Neural progenitor cell (in vitro differentiated cells): Measurements from ENCODE around the gene TTPAL. TPM values are rescaled to one million over a fixed set of nuclear protein-coding genes. Genes with fewer than 3 reads are reported as not detected.
A peak's percentile ranks its signal among the peaks of the same experiment; 100 is the strongest.

Experiments used
- DNase-seq: peaks from one replicate; pipeline ENCODE4 v3.0.0-alpha.2; 2016; ENCODE audit warnings: low spot score
- H2AFZ ChIP-seq: fragments of 200-600 bp; sonication (generic); replicated peaks from 2 replicates; pipeline ENCODE4 v1.6.1; 2016; ENCODE audit warnings: antibody characterized with exemption
- H3F3A ChIP-seq: fragments of 200-600 bp; sonication (generic); 2 replicates; pipeline ENCODE4 v1.6.1; 2016; ENCODE audit warnings: antibody characterized with exemption, low read depth
- H3K27ac ChIP-seq: fragments of 200-600 bp; sonication (generic); 2 replicates; pipeline ENCODE4 v1.5.1; 2016; ENCODE audit warnings: mild to moderate bottlenecking
- H3K27me3 ChIP-seq: fragments of 200-600 bp; sonication (generic); 2 replicates; pipeline ENCODE4 v1.6.1; 2016; ENCODE audit warnings: mild to moderate bottlenecking, moderate library complexity
- H3K36me3 ChIP-seq: fragments of 200-600 bp; sonication (generic); 2 replicates; pipeline ENCODE4 v1.5.1; 2016
- H3K4me1 ChIP-seq: fragments of 200-600 bp; sonication (generic); 2 replicates; pipeline ENCODE4 v1.6.1; 2016; ENCODE audit warnings: mixed run types
- H3K4me2 ChIP-seq: fragments of 200-600 bp; sonication (generic); 2 replicates; pipeline ENCODE4 v1.6.1; 2016
- H3K4me3 ChIP-seq: fragments of 200-600 bp; sonication (generic); 2 replicates; pipeline ENCODE4 v1.5.1; 2016
- H3K79me2 ChIP-seq: fragments of 200-600 bp; sonication (generic); 2 replicates; pipeline ENCODE4 v1.6.1; 2016; ENCODE audit warnings: low read depth
- H3K9ac ChIP-seq: fragments of 200-600 bp; sonication (generic); 2 replicates; pipeline ENCODE4 v1.6.1; 2016
- H3K9me3 ChIP-seq: fragments of 200-600 bp; sonication (generic); 2 replicates; pipeline ENCODE4 v1.5.1; 2016; ENCODE audit warnings: low read depth
- H4K20me1 ChIP-seq: fragments of 200-600 bp; sonication (generic); 2 replicates; pipeline ENCODE4 v1.6.1; 2016; ENCODE audit warnings: low read depth
- H3K27ac Mint-ChIP-seq: 3 replicates; pipeline ENCODE4 v1.8.0; 2021; ENCODE audit warnings: mixed read lengths
- H3K27me3 Mint-ChIP-seq: 2 replicates; pipeline ENCODE4 v1.8.0; 2022; ENCODE audit warnings: low read depth, mild to moderate bottlenecking, inconsistent platforms, moderate library complexity, mixed read lengths; ENCODE audit not compliant: insufficient read depth
- H3K36me3 Mint-ChIP-seq: 3 replicates; pipeline ENCODE4 v1.8.0; 2021; ENCODE audit warnings: mixed read lengths
- H3K4me1 Mint-ChIP-seq: 3 replicates; pipeline ENCODE4 v1.8.0; 2021; ENCODE audit warnings: mixed read lengths
- H3K4me3 Mint-ChIP-seq: 3 replicates; pipeline ENCODE4 v1.8.0; 2021; ENCODE audit warnings: mild to moderate bottlenecking, moderate library complexity, mixed read lengths
- H3K9me3 Mint-ChIP-seq: 3 replicates; pipeline ENCODE4 v1.8.0; 2020; ENCODE audit warnings: mixed read lengths
- CTCF ChIP-seq: fragments of 200-600 bp; sonication (generic); IDR thresholded peaks from 2 replicates; pipeline ENCODE4 v1.5.1; 2017; ENCODE audit warnings: antibody characterized with exemption, mild to moderate bottlenecking
- EZH2 ChIP-seq: fragments of 200-600 bp; sonication (generic); IDR thresholded peaks from 2 replicates; pipeline ENCODE4 v1.6.1; 2017; ENCODE audit warnings: antibody characterized with exemption, mild to moderate bottlenecking, moderate library complexity
- EZH2phosphoT487 ChIP-seq: fragments of 200-600 bp; sonication (generic); IDR thresholded peaks from 2 replicates; pipeline ENCODE4 v1.6.1; 2017; ENCODE audit warnings: antibody characterized with exemption
- total RNA-seq: library from RNA; depleted of rRNA; stranded (reverse); fragments of >200 nt; gene quantifications from 2 replicates; pipeline ENCODE4 v1.2.3, GENCODE V29; 2015; ENCODE audit warnings: low replicate concordance

TTPAL gene, protein sequence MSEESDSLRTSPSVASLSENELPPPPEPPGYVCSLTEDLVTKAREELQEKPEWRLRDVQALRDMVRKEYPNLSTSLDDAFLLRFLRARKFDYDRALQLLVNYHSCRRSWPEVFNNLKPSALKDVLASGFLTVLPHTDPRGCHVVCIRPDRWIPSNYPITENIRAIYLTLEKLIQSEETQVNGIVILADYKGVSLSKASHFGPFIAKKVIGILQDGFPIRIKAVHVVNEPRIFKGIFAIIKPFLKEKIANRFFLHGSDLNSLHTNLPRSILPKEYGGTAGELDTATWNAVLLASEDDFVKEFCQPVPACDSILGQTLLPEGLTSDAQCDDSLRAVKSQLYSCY
- 7.8 and 9.8 TPM in 2 replicates for total RNA-seq

GRCh38 chr20:44475694-44476560 lies at the start of gene TTPAL:
Gene TTPAL (plus strand): TSS chr20:44475874. CDS start chr20:44480000, 4,126 bp downstream.
- no peaks in the 10 kb centered on the region for H3K4me1 ChIP-seq
- H3K36me3 Mint-ChIP-seq: peaks cover 2% of the 10 kb centered on the region
- no peaks in the 10 kb centered on the region for H3K36me3 ChIP-seq
- no peaks in the 10 kb centered on the region for H3K9me3 ChIP-seq
- peaks cover 6% of the 10 kb centered on the region for H3K27me3 Mint-ChIP-seq
- no peak for TF ChIP-seq EZH2phosphoT487
- TF ChIP-seq EZH2: no peak
- no peak for TF ChIP-seq CTCF
- DNase-seq: peak; percentile 96
- H3K4me2 ChIP-seq: peak within 1 kb of the TSS; percentile 86
- H3F3A ChIP-seq: no peaks in the 10 kb centered on the region
- peaks cover 13% of the 10 kb centered on the region for H3K4me1 Mint-ChIP-seq
- H3K4me3 ChIP-seq: peak within 1 kb of the TSS; percentile 76
- no peak within 1 kb of the TSS for H3K27ac ChIP-seq
- H4K20me1 ChIP-seq: no peaks in the 10 kb centered on the region
- H3K9ac ChIP-seq: peak within 1 kb of the TSS; percentile 44
- H3K27ac Mint-ChIP-seq: peak within 1 kb of the TSS; percentile 81
- no peaks in the 10 kb centered on the region for H3K9me3 Mint-ChIP-seq
- no peaks in the 10 kb centered on the region for H3K27me3 ChIP-seq
- H3K4me3 Mint-ChIP-seq: peak within 1 kb of the TSS; percentile 91
- peaks cover 14% of the 10 kb centered on the region for H3K79me2 ChIP-seq
- peak within 1 kb of the TSS; percentile 93 for H2AFZ ChIP-seq

DNA sequence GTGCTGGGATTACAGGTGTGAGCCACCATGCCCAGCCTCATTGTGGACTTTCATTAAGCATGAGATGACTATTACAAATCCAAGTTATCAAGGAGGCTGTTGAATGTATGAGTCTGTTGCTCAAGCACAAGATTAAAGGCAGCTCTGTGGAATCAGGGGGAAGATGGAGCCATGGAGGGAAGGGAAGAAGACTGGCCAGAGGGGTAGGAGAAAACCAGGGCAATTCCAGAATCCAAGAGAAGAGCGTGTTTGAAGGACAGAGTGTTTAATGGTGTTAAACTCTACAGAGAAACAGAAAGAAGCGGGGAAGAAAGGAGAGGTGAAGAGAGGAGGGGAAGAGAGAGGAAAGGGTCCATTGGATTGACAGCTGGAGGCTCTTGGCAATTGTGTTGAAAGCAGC lies 49.8 kb upstream of the TTPAL start:
- TF ChIP-seq EZH2phosphoT487 (no peak), EZH2 (no peak), CTCF (no peak)
- Histone ChIP-seq H3K4me1 (no peaks in the 10 kb centered on the region), H3K36me3 (no peaks in the 10 kb centered on the region), H3K4me2 (no peak overlapping the region), H3K9ac (no peak overlapping the region), H3K9me3 (no peaks in the 10 kb centered on the region), H3F3A (no peaks in the 10 kb centered on the region), H3K4me3 (no peak overlapping the region), H2AFZ (no peak overlapping the region), H3K27ac (no peak overlapping the region), H3K79me2 (no peaks in the 10 kb centered on the region), H4K20me1 (no peaks in the 10 kb centered on the region), H3K27me3 (peaks cover 7% of the 10 kb centered on the region)
- Mint-ChIP-seq H3K9me3 (no peaks in the 10 kb centered on the region), H3K27me3 (peaks cover 2% of the 10 kb centered on the region), H3K36me3 (no peaks in the 10 kb centered on the region), H3K4me3 (no peak overlapping the region), H3K27ac (no peak overlapping the region), H3K4me1 (no peaks in the 10 kb centered on the region)
- no peak for DNase-seq

DNA sequence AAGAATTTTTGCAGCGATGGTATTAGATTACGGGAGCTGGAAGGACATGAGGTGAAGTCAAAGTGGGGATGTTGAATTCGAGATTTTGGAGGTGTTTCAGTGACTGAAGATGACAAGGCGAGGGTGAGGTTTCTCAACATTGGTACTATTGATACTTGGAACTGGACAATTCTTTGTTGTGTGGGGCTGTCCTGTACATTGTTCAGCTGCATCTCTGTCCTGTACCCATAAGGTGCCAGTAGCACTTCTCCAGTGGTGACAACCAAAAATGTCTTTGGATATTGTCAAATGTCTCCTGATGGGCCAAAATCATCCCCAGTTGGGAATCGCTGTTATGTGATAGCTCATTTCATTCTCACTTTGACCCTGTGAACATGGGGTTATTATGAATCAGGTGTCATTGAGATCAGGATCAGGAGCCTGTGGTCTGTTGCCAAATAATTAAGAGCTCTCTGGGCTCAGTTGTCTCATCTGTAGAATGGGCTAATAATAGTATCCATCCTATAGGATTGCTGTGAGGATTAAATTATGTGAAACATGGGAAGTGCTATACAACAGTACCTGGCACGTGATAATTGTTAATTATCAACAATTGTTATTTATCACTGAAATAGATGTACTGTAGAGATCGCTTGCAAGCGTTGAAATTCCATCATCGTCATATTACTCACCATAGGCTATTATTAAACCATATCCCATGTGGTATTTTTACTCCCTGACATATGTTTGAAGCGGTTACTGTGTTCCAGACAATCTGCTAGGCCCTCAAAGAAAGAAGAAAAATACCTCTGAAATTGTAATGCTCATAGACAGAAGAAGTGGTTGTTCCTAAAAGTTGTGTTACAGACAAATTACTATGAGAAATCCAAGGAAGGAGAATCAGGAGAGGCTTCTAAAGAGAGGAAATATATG lies 48.5 kb upstream of the TTPAL start:
- Histone ChIP-seq H3K9ac (no peak overlapping the region), H3K27ac (no peak overlapping the region), H3K4me3 (no peak overlapping the region), H3K27me3 (peaks cover 7% of the 10 kb centered on the region), H3K9me3 (no peaks in the 10 kb centered on the region), H3K79me2 (no peaks in the 10 kb centered on the region), H3K4me2 (no peak overlapping the region), H3K4me1 (no peaks in the 10 kb centered on the region), H2AFZ (no peak overlapping the region), H3F3A (no peaks in the 10 kb centered on the region), H4K20me1 (no peaks in the 10 kb centered on the region), H3K36me3 (no peaks in the 10 kb centered on the region)
- Mint-ChIP-seq H3K4me1 (no peaks in the 10 kb centered on the region), H3K27ac (no peak overlapping the region), H3K4me3 (no peak overlapping the region), H3K36me3 (no peaks in the 10 kb centered on the region), H3K27me3 (peaks cover 3% of the 10 kb centered on the region), H3K9me3 (no peaks in the 10 kb centered on the region)
- DNase-seq: no peak
- TF ChIP-seq EZH2phosphoT487 (no peak), CTCF (no peak), EZH2 (no peak)
